ENCODE data around the gene COL18A1.

DNA sequence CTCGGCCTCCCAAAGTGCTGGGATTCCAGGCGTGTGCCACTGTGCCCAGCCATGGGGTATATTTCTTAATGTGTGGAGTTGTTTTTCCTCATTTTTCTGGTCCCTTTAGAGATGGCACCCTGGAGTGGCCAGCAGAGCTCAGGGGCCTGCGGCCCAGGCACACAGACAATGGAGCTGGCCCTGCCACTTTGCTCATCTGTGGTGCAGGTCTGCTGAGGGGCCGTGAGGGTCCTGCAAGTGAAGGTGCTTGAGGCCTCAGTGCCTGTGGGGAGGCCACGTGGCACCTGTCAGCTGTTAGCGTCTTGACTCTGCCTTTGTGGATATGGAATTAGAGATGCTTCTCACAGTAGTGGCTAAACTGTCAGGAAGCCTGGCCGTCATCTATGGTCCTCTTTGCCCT lies 7.5 kb downstream of the COL18A1 start:
- TF ChIP-seq, protein P1, sequence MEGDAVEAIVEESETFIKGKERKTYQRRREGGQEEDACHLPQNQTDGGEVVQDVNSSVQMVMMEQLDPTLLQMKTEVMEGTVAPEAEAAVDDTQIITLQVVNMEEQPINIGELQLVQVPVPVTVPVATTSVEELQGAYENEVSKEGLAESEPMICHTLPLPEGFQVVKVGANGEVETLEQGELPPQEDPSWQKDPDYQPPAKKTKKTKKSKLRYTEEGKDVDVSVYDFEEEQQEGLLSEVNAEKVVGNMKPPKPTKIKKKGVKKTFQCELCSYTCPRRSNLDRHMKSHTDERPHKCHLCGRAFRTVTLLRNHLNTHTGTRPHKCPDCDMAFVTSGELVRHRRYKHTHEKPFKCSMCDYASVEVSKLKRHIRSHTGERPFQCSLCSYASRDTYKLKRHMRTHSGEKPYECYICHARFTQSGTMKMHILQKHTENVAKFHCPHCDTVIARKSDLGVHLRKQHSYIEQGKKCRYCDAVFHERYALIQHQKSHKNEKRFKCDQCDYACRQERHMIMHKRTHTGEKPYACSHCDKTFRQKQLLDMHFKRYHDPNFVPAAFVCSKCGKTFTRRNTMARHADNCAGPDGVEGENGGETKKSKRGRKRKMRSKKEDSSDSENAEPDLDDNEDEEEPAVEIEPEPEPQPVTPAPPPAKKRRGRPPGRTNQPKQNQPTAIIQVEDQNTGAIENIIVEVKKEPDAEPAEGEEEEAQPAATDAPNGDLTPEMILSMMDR (IDR thresholded peaks at IDR 0.05; ENCODE audit: low read depth, low read length) = no peak
- no peak for TF ChIP-seq EZH2phosphoT487 (IDR thresholded peaks at IDR 0.05; ENCODE audit: low read depth)

Data from OCI-LY3 (cell line).